GM21619 (cell line): ENCODE data around the gene PID1.

ENCODE experiments used
- ATAC-seq: cut with Tn5 transposase; IDR thresholded peaks from one replicate; pipeline ENCODE4 v1.9.1; 2021; ENCODE audit not compliant: unreplicated experiment

Gene PID1

GRCh38 chr2:229033816-229034215 is 237.3 kb downstream of the PID1 start:
- no peak for ATAC-seq

- ATAC-seq, result no peak
These were observed 238.4 kb downstream of the PID1 start for GRCh38 chr2:229032608-229033234.

- no peak for ATAC-seq
These were observed 243.6 kb downstream of the PID1 start for GRCh38 chr2:229027353-229028105.

- no peak for ATAC-seq
These were observed 245.4 kb downstream of the PID1 start for GRCh38 chr2:229025653-229026052.

GRCh38 chr2:229022652-229023051 is 248.4 kb downstream of the PID1 start:
- no peak for ATAC-seq

- ATAC-seq, result no peak
These were observed 249.0 kb downstream of the PID1 start for GRCh38 chr2:229022071-229022470.

- ATAC-seq, result no peak
These were observed 261.3 kb downstream of the PID1 start for GRCh38 chr2:229009816-229010215.

- ATAC-seq, result no peak
These were observed 267.8 kb downstream of the PID1 start for GRCh38 chr2:229003256-229003655.

GRCh38 chr2:229001196-229001595 is 269.9 kb downstream of the PID1 start:
- no peak for ATAC-seq

GRCh38 chr2:228999326-228999725 is 271.8 kb downstream of the PID1 start:
- no peak for ATAC-seq

GRCh38 chr2:228988786-228989185 is 282.3 kb downstream of the PID1 start:
- no peak for ATAC-seq

GRCh38 chr2:228987441-228988155 is 283.5 kb downstream of the PID1 start:
- ATAC-seq, result no peak

GRCh38 chr2:228986961-228987360 is 284.1 kb downstream of the PID1 start:
- no peak for ATAC-seq

GRCh38 chr2:228983700-228984099 is 287.4 kb downstream of the PID1 start:
- ATAC-seq, result no peak

- ATAC-seq, result no peak
These were observed 296.9 kb downstream of the PID1 start for GRCh38 chr2:228974169-228974568.
